GM19452 (cell line): ENCODE data around the gene SLC43A3.

Experiments
- ATAC-seq: cut with Tn5 transposase; IDR thresholded peaks from one replicate; pipeline ENCODE4 v1.9.1; 2021; ENCODE audit not compliant: unreplicated experiment

SLC43A3 gene

GRCh38 chr11:57426929-57427726 lies at the start of gene SLC43A3:
Gene SLC43A3 (minus strand): TSS chr11:57427121. CDS start chr11:57426172, 949 bp downstream.
- ATAC-seq: peak; percentile 58

GRCh38 chr11:57476047-57476756 lies 49.3 kb upstream of the SLC43A3 start:
- ATAC-seq: peak; percentile 38

GRCh38 chr11:57475671-57476046 lies 48.7 kb upstream of the SLC43A3 start:
- ATAC-seq: peak; percentile 27

- ATAC-seq: no peak
Measured at GRCh38 chr11:57475191-57475590, 48.3 kb upstream of the SLC43A3 start.

- ATAC-seq: no peak
Measured at GRCh38 chr11:57474803-57475115, 47.8 kb upstream of the SLC43A3 start.

GRCh38 chr11:57474017-57474802 lies 47.3 kb upstream of the SLC43A3 start:
- peak; percentile 43 for ATAC-seq

- ATAC-seq: no peak
Measured at GRCh38 chr11:57473285-57473841, 46.4 kb upstream of the SLC43A3 start.

GRCh38 chr11:57471496-57471895 lies 44.6 kb upstream of the SLC43A3 start:
- ATAC-seq: no peak

GRCh38 chr11:57469268-57469667 lies 42.3 kb upstream of the SLC43A3 start:
- ATAC-seq: no peak

- ATAC-seq: no peak
Measured at GRCh38 chr11:57468276-57468675, 41.4 kb upstream of the SLC43A3 start.

- ATAC-seq: no peak
Measured at GRCh38 chr11:57467508-57468157, 40.7 kb upstream of the SLC43A3 start.

GRCh38 chr11:57466680-57467079 lies 39.8 kb upstream of the SLC43A3 start:
- ATAC-seq: no peak

- no peak for ATAC-seq
Measured at GRCh38 chr11:57464539-57465181, 37.7 kb upstream of the SLC43A3 start.

- no peak for ATAC-seq
Measured at GRCh38 chr11:57463671-57464538, 37.0 kb upstream of the SLC43A3 start.

GRCh38 chr11:57462597-57462996 lies 35.7 kb upstream of the SLC43A3 start:
- ATAC-seq: no peak

- ATAC-seq: no peak
Measured at GRCh38 chr11:57461841-57462489, 35.0 kb upstream of the SLC43A3 start.

- no peak for ATAC-seq
Measured at GRCh38 chr11:57460758-57461749, 34.1 kb upstream of the SLC43A3 start.
